HL-60 (cell line): Measurements from ENCODE around the gene FKBP3.

Source experiments
- DNase-seq, 2 experiments: peaks; one replicate each; pipeline ENCODE4 v3.0.0-alpha.2; 2010 to 2020; ENCODE audit warnings: low read depth in 1 of 2, low spot score in 1 of 2
- H3K27ac ChIP-seq: fragments of 250-450 bp; sonication (Bioruptor Pico); replicated peaks from 2 replicates; pipeline ENCODE4 v1.5.1; 2020; ENCODE audit warnings: mild to moderate bottlenecking, moderate library complexity
- H3K27me3 ChIP-seq: fragments of 250-450 bp; sonication (Bioruptor Pico); 2 replicates; pipeline ENCODE4 v1.5.1; 2021; ENCODE audit warnings: mild to moderate bottlenecking, moderate library complexity; ENCODE audit not compliant: insufficient read depth, poor library complexity, severe bottlenecking
- H3K4me3 ChIP-seq: replicated peaks from 2 replicates; pipeline ENCODE4 v1.5.1; 2011; ENCODE audit warnings: mild to moderate bottlenecking, control low read depth, low read length; ENCODE audit not compliant: insufficient read depth
- GABPA ChIP-seq: IDR thresholded peaks from 2 replicates; pipeline ENCODE4 v1.6.1; 2012; ENCODE audit warnings: low read depth
- POLR2AphosphoS5 ChIP-seq: IDR thresholded peaks from 2 replicates; pipeline ENCODE4 v1.6.1; 2012; ENCODE audit warnings: low read depth
- SPI1 ChIP-seq: IDR thresholded peaks from 2 replicates; pipeline ENCODE4 v1.6.1; 2012; ENCODE audit warnings: low read depth, mild to moderate bottlenecking, borderline replicate concordance
- TF ChIP-seq, protein P1 (sequence below): IDR thresholded peaks from 2 replicates; pipeline ENCODE4 v1.6.1; 2012; ENCODE audit warnings: low read depth; ENCODE audit not compliant: insufficient replicate concordance
- TF ChIP-seq, protein P2 (sequence below): IDR thresholded peaks from one replicate; pipeline ENCODE4 v1.5.1; 2011; ENCODE audit warnings: low read length, control low read depth, inconsistent platforms; ENCODE audit not compliant: insufficient read depth

The FKBP3 gene

DNA sequence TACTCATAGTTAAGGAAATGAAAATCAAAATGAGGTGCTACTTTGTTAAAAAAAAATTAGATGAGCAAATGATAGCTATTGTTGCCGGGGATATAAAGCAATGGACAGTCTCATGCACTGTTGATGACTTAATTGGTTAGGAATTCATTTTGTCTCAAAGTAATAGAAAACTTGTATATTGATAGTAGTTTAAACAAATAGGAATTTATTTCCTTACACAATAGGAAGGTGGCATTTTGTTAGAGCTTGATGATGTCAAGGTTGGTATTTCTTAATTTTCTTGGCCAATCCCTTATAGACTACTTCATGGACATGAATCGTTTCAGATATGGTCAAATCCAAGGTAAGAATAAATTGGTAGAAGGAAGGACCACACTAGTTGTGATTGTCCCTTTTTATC lies 42.6 kb downstream of the FKBP3 start:
- TF ChIP-seq GABPA (no peak), SPI1 (no peak), POLR2AphosphoS5 (no peak)
- TF ChIP-seq, protein P1, sequence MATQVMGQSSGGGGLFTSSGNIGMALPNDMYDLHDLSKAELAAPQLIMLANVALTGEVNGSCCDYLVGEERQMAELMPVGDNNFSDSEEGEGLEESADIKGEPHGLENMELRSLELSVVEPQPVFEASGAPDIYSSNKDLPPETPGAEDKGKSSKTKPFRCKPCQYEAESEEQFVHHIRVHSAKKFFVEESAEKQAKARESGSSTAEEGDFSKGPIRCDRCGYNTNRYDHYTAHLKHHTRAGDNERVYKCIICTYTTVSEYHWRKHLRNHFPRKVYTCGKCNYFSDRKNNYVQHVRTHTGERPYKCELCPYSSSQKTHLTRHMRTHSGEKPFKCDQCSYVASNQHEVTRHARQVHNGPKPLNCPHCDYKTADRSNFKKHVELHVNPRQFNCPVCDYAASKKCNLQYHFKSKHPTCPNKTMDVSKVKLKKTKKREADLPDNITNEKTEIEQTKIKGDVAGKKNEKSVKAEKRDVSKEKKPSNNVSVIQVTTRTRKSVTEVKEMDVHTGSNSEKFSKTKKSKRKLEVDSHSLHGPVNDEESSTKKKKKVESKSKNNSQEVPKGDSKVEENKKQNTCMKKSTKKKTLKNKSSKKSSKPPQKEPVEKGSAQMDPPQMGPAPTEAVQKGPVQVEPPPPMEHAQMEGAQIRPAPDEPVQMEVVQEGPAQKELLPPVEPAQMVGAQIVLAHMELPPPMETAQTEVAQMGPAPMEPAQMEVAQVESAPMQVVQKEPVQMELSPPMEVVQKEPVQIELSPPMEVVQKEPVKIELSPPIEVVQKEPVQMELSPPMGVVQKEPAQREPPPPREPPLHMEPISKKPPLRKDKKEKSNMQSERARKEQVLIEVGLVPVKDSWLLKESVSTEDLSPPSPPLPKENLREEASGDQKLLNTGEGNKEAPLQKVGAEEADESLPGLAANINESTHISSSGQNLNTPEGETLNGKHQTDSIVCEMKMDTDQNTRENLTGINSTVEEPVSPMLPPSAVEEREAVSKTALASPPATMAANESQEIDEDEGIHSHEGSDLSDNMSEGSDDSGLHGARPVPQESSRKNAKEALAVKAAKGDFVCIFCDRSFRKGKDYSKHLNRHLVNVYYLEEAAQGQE, result no peak
- TF ChIP-seq, protein P2, sequence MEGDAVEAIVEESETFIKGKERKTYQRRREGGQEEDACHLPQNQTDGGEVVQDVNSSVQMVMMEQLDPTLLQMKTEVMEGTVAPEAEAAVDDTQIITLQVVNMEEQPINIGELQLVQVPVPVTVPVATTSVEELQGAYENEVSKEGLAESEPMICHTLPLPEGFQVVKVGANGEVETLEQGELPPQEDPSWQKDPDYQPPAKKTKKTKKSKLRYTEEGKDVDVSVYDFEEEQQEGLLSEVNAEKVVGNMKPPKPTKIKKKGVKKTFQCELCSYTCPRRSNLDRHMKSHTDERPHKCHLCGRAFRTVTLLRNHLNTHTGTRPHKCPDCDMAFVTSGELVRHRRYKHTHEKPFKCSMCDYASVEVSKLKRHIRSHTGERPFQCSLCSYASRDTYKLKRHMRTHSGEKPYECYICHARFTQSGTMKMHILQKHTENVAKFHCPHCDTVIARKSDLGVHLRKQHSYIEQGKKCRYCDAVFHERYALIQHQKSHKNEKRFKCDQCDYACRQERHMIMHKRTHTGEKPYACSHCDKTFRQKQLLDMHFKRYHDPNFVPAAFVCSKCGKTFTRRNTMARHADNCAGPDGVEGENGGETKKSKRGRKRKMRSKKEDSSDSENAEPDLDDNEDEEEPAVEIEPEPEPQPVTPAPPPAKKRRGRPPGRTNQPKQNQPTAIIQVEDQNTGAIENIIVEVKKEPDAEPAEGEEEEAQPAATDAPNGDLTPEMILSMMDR, result no peak
- no peak overlapping the region for H3K4me3 ChIP-seq
- H3K27ac ChIP-seq, result no peak overlapping the region
- DNase-seq, result no peak
- H3K27me3 ChIP-seq, result no peaks in the 10 kb centered on the region

DNA sequence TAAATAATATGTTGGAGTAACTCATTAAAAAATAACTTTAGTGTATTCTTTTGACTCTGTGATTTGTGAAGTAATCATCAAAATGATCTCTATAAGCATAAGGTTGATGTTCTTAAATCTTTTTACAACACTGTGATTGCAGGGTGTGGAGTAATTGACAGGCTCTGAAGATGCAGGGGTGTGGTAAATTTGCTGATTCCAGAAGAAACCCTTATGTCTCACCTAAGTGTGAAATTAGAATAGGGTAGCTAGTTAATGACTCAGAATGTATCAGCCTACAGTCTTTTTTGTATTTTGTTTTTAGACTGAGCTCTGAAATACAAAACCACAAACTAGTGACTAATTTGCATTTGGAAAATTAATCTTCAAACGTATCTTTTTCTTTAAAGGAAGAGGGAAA lies 44.5 kb downstream of the FKBP3 start:
- H3K4me3 ChIP-seq, result no peak overlapping the region
- no peak for TF ChIP-seq POLR2AphosphoS5
- TF ChIP-seq, protein P1, result no peak
- no peak for TF ChIP-seq SPI1
- TF ChIP-seq GABPA, result no peak
- TF ChIP-seq, protein P2, result no peak
- no peak for DNase-seq
- H3K27me3 ChIP-seq, result no peaks in the 10 kb centered on the region
- H3K27ac ChIP-seq, result no peak overlapping the region

DNA sequence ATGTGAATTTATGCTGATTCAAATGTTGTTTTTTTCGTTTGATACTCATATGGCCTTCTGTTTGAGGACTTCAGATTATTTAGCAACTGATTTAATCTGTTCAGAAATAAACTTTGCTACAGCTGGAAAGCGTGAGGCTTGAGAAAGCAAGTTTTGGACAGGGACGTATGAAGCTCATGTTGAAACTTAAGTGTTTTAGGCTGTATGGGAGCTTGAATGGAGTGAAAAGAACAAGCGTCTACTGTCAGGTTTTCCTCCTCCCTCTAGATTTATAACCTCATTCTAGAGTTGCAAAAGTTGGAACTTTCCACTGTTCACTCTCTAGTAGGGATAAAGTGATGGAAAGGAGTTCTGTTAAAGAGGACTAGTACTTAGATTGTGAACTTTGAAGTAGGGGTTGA lies 49.3 kb downstream of the FKBP3 start:
- TF ChIP-seq GABPA, result no peak
- no peak for TF ChIP-seq SPI1
- TF ChIP-seq, protein P2, result no peak

DNA sequence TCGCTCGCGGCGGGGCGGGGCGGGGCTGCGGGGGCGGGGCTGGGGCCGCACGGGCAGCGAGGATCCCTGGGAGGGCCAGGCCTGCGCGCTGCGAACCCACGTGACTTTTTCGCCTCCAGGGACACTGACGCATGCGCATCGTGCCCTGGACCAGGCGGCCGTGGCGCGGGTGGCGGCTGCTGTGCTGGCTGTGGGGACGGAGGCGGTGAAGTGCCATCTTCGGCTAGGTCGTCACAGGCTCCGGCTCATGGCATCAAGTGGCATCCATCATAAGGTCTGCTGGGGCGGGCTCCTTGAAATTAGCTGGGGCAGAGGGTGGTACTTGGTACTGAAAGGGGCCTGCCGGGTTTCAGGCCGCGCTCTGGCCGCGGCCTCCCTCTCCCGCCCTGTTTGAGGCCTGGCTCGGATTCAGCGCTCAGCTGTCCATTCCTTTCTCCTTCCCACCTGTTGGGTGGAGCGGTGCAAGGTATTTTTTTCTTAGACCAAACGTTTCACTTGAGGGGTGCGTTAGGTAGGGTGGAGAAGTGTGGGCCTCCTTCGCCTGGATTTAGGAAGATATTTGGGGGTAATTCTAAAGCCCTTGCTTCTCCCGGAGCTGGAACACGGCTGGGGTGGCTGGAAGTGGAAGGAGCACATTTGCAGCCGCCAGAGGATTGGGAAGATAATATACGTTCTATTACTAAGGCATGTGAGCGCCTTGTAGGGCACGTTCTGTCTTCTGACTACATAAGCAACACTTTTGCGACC lies 50.1 kb downstream of the FKBP3 start, which contains the start of gene PRPF39:
PRPF39 (plus strand) TSS at position 141 of the 747 bp plus-strand sequence. CDS start 11,124 bp downstream, outside the sequence.
- TF ChIP-seq POLR2AphosphoS5 (peak; percentile 92), SPI1 (no peak), GABPA (no peak)
- TF ChIP-seq, protein P2, result no peak
- TF ChIP-seq, protein P1, result no peak
- peak; percentile 76 to 93 for DNase-seq
- H3K27ac ChIP-seq, result peak within 1 kb of the TSS; percentile 76
- no peaks in the 10 kb centered on the region for H3K27me3 ChIP-seq
- peak within 1 kb of the TSS; percentile 77 for H3K4me3 ChIP-seq

More for the DNA sequence above, 49.3 kb downstream of the FKBP3 start:
- Histone ChIP-seq H3K27me3 (no peaks in the 10 kb centered on the region), H3K4me3 (peak overlapping the region; percentile 77), H3K27ac (peak overlapping the region; percentile 76)
- no peak for DNase-seq
